IPS-11a (cell line): ENCODE results near the gene BCL2.
"Not testable (repeated sequence)": the region's sequence is repeated elsewhere in the genome, so short reads cannot be mapped to it uniquely, and the experiment has no call there.

Experiments
- H3K4me3 ChIP-seq: one replicate; pipeline ENCODE4 v1.5.1; 2013; ENCODE audit warnings: low read depth, low read length, control low read depth

The BCL2 gene

GRCh38 chr18:63319383-63320122 lies at the start of gene BCL2:
Gene BCL2 (minus strand): TSS chr18:63319769.
- peak within 1 kb of the TSS; percentile 51 for H3K4me3 ChIP-seq

- H3K4me3 ChIP-seq: no peak overlapping the region
Observed at GRCh38 chr18:63368611-63369010, 49.0 kb upstream of the BCL2 start.

- H3K4me3 ChIP-seq: peak within 1 kb of the TSS; percentile 83
Observed at GRCh38 chr18:63367053-63367953, 47.7 kb upstream of the BCL2 start, which contains the start of gene KDSR. Gene KDSR (minus strand): TSS chr18:63367206. CDS start chr18:63367118, 88 bp downstream.

DNA sequence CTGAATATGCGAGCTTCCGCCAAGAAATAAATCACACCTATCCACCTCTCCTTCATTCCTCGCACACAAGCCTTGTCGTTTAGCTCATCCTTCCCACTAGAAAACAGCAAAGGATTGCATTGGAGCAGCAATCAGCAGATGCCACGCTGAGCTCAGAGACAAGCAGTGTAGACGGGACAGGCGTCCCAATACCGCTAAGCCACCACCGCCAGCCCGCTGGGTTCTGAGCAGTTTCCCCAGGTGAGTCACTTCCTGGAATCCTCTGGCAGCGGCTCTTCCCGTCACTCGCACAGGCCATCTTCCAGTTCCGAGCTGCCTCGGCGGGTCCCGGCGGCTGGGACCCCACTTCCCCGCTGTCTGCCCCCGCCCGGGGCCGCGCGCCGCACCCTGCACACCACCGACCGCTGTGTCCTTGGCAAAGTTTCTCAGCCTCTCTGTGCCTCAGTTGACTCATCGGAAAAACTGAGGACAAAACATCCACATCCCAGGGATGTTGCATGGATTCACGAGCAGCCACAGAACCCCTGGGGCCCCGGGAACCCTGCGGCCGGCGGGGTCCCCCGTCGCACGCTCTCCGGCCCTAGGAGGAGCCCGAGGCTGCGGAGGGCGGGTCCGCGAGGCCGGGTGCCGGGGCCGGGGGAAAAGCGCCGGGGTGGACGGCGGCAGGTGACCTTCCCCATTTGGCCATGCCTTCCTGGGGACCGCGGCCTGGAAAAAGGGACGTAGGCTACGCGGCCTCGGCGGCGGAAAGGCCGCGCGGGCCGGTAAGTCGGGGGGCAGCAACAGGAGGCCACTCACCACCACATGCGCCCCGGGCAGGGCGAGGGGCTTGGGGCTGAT lies 46.9 kb upstream of the BCL2 start:
- peak overlapping the region; percentile 83 for H3K4me3 ChIP-seq

DNA sequence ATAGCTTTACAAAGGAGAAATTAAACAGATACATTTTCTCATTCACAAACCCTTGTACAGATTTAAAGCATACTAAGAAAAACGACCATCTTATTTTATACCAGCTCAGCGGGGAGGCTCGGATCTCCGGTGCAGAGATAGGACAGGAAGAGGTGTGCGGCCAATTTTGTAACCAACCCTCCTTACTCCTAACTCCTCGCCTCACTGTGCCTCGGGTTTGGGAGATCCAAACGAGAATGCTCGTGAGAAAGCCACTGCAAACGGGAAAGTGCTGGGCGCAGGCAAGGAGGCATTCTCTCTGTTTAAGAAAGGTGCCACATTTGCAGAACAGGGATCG lies 46.3 kb upstream of the BCL2 start:
- H3K4me3 ChIP-seq: peak overlapping the region; percentile 83

GRCh38 chr18:63363951-63364350 lies 44.4 kb upstream of the BCL2 start:
- H3K4me3 ChIP-seq: no peak overlapping the region

DNA sequence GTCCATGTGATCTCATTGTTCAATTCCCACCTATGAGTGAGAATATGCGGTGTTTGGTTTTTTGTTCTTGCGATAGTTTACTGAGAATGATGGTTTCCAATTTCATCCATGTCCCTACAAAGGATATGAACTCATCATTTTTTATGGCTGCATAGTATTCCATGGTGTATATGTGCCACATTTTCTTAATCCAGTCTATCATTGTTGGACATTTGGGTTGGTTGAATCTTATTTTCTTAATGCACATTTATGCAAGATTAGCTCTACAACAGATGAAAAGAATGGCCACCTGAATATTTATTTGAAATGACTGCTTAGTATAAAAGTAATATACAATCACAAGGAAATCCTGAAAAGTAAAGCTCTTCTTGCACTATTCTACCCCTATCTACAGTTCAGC lies 43.9 kb upstream of the BCL2 start:
- H3K4me3 ChIP-seq: not testable (repeated sequence)

DNA sequence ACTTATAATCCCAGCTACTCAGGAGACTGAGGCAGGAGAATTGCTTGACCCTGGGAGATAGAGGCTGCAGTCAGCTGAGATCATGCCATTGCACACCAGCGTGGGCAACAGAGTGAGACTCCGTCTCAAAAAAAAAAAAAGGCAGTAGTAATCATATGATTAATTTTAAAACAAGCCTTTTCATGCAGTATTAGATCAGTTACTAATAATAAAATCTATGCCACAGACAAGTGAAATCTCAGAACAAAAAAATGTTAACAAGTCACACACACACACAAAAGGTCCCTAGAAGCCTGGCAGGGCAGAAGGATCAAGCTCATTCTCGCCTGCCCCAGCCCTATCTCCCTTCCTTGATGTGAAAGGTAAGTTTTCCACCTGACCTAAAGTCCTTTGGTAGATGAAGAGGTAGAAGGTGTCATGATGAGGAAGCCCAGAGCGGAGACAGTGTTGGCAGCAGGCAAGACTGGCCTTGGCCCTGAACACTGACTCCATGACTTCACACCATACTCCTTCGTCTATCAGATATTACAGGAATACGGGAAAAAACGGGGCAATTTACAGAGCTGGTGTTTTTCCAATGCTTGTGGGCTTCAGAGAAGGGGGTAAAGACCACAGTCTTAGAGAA lies 36.8 kb upstream of the BCL2 start:
- H3K4me3 ChIP-seq: no peak overlapping the region

DNA sequence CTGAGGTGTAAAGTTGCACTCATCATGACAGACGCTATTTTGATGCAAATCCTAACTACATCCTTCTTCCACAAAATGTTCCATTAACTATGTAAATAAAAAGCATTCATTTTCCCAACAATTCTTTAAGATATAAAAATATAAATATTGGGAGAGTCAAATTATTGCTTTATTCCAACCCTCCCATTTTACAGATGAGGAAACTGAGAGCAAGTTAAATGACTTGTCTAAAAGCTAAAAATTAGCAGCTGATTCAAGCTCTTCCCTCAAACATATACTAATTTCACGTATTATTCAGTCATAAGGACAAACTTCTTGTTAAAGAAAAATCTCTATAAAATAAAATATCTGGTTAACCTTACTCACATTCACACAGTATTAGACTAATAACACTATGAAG lies 30.7 kb upstream of the BCL2 start:
- no peak overlapping the region for H3K4me3 ChIP-seq

DNA sequence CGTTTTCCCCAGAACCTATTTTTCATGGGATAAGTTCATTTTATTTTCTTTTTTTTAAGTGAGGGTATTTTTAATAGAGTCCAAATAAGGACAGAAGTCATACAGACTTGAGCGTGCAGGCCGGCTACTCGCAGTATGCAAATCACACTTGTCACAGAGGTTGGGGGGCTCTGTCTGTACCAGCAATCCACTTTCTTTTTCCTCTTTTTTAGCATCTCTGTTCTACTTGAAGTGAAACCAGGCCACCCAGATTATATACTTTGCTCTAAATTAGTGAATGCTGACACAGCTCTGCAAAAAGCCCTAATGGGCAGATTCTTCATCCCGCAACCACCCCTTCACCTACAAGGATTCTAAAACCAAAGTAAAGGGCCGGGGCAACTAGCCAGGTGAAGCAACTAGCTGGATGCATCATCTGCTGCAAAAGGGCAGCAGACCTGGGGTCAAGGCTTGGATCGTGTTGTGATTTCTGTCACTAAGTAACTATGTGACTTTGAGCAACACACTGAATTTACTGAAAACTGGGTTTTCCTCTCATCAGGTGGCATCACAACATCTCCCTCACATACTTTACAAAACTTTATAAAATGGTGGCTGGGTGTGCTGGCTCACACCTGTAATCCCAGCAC lies 29.1 kb upstream of the BCL2 start:
- no peak overlapping the region for H3K4me3 ChIP-seq

GRCh38 chr18:63346480-63347183 lies 27.1 kb upstream of the BCL2 start:
- H3K4me3 ChIP-seq: no peak overlapping the region

DNA sequence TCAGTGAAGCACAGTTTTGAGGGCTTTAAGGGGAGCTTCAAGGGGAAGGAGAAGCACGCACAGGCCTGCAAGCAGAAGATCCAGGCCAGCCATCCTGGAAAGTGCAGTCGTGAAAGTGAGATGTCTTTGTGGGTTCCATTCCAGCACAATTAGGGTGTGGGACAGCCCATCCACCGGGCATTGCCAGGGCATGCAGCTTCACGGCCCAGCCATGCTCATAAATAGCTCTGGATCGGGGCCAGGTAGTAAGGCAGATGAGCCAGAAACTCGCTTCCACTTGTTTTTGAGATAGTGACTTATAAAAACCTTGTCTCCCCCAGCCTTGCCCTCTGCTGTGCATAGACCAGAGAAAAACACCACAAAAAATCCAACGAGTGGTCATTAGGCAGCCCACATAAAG lies 26.5 kb upstream of the BCL2 start:
- H3K4me3 ChIP-seq: no peak overlapping the region

DNA sequence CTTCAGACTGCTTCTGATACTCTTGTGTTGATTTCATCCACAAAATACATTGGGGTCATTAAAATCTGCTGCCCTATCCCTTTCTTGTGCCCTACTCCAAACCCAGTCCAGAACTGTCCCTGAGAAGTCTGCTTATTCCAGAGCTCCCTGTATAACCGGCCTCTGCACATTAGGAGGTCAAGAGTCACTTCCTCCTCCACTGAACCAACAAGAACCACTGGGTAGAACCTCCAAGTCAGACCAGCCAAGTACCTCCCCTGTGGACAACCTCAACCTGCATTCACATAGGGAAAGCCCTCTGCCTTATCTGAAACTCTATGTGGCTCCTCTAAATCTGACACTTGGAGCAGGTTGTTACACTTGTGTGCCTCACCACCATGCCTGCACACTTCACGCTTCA lies 25.3 kb upstream of the BCL2 start:
- H3K4me3 ChIP-seq: no peak overlapping the region

DNA sequence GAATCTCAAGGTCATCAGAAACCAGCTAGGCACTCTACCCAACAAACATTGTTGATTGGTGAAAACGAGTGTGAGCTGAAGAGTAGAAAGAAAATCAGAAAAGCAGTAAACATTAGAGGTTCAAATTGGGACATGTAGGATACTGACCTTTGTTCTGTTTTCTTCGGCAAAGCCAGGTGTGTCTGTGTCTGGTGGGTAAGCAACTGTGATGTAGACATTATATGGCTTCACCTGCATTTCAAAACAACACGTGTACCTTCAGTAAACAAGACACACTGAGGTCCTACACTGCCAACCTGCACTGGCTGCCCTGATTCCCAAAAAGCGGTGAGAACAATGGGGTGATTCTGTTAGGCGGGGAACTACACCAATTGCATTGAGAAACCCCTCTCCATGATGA lies 24.7 kb upstream of the BCL2 start:
- H3K4me3 ChIP-seq: no peak overlapping the region

GRCh38 chr18:63342206-63342605 lies 22.6 kb upstream of the BCL2 start:
- no peak overlapping the region for H3K4me3 ChIP-seq

DNA sequence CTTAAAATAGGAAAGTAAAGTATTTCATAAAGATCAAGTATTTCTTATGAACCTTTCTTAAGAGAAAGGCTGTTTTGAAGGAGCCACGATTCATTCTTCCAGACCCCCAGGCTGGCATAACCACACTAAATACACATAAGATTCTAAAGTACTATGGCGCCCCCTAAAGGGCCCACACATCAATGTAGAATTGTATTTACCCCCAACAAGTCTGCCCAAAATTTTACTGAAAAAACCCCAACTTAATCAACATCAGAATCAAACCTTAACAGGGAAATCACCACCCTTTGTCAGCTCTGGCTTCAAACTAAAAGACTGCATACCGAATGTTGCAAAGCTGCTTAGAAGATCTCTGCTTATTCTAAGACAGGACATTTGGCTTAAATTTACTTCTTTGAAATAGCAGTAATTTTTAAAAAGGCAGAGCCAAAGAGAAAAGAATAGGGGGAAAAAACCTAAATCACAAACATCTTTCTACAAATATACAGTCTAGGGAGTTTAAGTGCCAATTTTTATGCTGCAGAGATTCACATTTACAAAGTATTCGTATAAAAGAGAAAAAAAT lies 20.4 kb upstream of the BCL2 start:
- H3K4me3 ChIP-seq: no peak overlapping the region

DNA sequence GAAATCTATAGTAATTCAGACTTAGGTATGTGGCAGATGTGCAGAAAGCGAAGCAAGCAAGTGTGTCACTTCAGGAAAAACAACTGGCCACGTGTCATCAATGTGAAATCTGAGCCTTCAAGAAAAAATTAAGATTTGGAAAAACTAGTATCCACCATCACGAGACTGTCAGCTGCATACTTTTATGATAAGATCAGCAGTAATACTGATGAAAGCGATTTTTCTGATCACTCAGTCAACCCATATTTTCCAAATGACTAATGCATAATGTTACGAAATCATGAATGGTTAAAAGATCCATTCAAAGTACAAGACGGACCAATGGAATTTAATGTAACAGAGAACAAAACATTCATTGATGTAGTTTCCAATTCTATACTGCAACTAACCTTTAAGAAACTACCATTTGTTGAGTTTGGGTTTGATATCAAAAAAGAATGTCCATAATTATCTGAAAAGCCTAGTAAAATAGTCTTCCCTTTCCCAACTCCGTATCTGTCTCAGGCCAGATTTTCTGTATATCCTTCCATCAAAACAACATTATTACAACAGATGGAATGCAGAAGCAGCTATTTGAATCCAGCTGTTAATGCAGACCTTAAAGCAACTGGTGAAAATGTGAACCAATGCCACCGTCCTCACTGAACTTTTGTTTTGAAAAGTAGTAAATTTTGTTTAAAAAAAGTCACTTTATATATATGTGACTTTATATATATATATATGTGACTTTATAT lies 17.0 kb upstream of the BCL2 start:
- no peak overlapping the region for H3K4me3 ChIP-seq

- no peak overlapping the region for H3K4me3 ChIP-seq
Observed at GRCh38 chr18:63331105-63331504, 11.5 kb upstream of the BCL2 start.
